ENCODE measurements around the gene FAM131A.

The FAM131A gene

DNA sequence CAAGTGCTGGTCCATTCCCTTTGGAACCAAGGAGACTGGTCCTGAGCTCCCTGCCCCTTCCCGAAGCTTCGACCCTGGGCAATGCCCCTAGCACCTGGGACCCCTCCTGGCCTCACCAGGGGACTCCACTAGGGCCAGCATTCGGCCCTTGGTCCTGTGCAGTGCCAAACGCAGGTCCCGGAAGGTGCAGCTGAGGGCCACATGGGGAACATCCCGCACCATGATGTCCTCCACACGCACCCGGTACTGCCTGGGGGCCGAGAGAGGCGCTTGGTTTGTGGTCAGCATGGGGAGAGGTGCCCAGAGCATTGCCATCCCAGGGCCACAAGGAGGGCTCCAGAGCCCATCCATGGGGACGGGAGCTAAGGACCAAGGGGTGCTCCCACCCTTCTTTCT is 16.1 kb downstream of the FAM131A start:
- TF ChIP-seq, protein P1, sequence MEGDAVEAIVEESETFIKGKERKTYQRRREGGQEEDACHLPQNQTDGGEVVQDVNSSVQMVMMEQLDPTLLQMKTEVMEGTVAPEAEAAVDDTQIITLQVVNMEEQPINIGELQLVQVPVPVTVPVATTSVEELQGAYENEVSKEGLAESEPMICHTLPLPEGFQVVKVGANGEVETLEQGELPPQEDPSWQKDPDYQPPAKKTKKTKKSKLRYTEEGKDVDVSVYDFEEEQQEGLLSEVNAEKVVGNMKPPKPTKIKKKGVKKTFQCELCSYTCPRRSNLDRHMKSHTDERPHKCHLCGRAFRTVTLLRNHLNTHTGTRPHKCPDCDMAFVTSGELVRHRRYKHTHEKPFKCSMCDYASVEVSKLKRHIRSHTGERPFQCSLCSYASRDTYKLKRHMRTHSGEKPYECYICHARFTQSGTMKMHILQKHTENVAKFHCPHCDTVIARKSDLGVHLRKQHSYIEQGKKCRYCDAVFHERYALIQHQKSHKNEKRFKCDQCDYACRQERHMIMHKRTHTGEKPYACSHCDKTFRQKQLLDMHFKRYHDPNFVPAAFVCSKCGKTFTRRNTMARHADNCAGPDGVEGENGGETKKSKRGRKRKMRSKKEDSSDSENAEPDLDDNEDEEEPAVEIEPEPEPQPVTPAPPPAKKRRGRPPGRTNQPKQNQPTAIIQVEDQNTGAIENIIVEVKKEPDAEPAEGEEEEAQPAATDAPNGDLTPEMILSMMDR (IDR thresholded peaks at IDR 0.05; ENCODE audit: low read depth, low read length), result no peak
- no peak overlapping the region for H3K4me3 ChIP-seq (ENCODE audit: low read depth, low read length)

DNA sequence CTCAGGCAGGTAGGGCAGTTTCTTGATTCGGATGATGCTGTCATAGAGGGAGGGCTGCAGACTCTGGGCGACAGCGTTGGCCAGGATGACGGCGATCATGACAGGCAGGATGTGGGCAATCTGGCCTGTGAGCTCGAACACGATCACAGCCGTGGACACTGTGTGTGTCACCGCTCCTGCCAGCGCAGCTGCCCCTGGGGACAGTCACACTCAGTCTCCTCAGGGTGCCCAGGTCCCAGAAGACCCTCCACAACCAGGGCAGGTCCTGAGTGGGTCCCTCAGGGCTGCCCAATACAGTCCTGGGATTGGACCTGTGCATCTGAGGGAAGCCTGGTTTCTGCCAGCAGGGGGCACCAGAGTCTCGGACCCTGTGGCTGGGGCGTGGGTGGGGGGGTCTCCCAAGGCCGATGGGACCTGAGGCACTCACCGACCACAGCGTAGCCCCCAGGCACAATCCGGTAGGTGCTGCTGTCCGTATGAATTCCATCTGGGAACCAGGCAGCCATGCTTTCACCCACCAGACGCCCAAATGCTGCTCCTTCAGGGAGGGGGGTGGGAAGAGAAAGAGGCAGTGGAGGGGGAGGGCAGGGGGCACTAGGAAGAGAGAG is 16.8 kb downstream of the FAM131A start:
- TF ChIP-seq, protein P1 (IDR thresholded peaks at IDR 0.05; ENCODE audit: low read depth, low read length), result peak; percentile 77
- no peak overlapping the region for H3K4me3 ChIP-seq (ENCODE audit: low read depth, low read length)

DNA sequence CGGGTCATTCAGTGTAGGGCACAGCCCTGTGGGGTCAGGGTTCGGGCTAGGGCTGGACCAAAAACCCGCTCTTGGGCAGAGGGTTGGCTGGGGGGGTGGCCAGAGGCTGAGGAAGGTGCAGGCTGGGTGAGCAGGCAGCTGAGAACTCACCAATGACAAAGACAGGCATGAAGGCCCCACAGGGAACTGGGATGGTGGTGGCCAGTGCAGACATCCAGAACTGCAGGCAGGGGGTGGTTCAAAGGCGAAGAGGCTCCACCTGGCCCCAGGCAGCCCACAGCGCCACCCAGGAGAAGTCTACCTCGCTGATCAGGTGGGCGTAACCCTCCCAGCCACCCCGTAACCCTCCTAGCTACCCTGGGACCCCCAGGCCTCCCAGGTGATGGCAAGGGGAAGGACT is 17.4 kb downstream of the FAM131A start:
- TF ChIP-seq, protein P1 (IDR thresholded peaks at IDR 0.05; ENCODE audit: low read depth, low read length), result no peak
- no peak overlapping the region for H3K4me3 ChIP-seq (ENCODE audit: low read depth, low read length)

DNA sequence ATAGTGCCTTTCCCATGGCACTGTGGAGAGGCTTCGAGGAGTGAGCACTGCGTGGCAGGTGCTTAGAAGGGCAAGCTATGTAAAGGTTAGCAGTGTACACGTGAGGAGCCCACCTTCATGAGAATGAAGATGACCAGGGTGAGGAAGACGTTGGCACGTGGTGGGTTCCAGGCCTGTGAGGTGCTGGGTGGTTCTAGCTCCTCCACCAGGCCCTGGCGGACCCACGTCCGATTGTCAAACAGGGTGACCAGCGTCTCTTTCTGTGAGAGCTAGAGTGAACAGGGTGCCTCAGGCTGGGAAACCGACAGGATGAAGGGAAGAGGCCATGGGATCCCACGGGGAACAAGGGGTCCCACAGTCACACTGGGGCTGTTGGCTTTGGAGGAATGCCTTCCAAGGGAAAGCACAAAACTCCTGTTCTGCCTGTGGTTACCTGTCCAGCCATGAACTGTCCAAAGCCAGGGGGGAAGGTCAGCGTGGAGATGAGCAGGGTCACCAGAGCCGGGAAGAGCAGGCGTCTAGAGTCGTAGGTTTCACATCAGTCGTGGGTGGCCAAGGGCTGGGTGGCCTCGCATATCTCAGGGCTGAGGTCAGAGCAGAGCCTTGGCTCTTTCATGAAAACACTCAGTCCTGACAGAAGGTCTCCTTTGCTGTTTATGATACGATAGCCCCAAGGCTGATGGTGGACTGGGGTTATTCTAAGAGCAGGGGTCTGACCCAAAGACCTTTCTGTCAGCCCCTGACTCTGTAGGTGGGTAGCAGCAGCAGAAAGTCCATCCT is 18.1 kb downstream of the FAM131A start:
- no peak overlapping the region for H3K4me3 ChIP-seq (ENCODE audit: low read depth, low read length)
- TF ChIP-seq, protein P1 (IDR thresholded peaks at IDR 0.05; ENCODE audit: low read depth, low read length), result no peak

DNA sequence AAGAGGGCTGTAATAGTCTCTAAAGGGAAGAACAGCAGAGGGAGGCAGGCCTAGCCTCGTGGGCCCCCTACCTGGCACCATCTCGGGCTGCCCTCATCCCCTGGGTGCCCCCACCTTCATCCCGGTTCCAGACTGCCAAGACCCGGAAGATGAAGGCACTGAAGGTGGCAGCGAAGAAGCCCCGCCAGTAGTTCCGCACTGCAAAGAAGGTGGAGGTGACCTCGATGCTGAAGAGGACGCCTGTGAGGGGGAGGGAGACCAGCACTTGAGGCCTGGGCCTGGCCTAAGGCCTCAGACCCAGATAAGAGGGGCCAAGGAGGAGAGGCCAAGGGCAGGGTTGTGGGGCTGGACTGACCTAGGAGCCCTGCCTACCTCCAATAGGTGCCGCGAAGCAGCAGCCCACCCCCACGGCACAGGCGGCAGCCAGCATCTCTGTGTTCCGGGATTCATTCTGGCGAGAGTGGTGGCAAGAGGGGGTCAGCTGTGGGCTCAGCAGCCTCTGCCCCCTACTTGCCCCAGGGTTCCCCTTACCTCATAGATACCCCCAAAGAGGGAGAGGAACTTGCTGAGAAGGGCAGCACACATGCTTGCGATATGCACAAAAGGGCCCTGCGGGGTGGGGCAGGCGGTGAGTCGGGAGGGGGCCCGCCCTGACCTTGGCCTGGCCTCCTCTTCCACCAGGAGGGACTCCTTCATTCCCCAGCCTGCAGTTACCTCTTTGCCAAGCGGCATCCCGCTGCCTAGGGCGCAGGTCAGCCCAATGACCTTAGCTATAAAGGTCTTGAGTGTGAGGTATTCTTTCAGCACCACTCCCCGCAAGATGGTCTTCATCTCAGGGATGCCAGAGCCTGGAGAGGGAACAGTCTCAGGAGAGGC is 20.1 kb downstream of the FAM131A start:
- H3K4me3 ChIP-seq (ENCODE audit: low read depth, low read length), result no peak overlapping the region
- TF ChIP-seq, protein P1 (IDR thresholded peaks at IDR 0.05; ENCODE audit: low read depth, low read length), result no peak

DNA sequence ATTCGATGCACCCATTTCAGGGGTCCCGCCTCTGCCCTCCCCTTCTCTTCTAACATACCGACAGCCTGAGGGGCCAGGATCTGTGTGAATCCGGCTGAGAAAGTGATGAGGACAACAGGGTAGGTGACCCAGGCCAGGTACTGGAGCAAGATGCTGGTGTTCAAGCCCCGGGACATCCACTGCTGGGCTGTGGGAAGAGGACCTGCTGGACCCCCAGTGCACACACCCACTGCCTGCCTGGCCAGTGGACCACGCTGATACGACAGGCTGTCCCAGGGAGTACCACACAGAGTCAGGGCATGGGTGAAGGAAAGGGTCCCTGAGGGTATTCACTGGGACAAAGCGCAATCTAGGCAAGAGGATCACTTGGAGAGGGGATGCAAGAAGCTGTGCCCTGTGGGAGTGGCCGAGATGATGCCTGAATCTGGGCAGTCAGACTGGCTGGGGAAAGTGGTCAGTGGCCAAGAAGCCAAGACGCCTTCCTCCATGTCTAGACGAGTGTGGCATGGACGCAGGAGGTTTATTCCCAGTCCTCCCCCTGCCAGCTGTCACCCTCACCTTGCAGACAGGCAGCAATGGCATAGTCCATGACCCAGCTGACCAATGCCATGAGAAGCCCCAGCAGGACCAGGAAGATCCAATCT is 20.8 kb downstream of the FAM131A start:
- TF ChIP-seq, protein P1 (IDR thresholded peaks at IDR 0.05; ENCODE audit: low read depth, low read length), result no peak
- H3K4me3 ChIP-seq (ENCODE audit: low read depth, low read length), result no peak overlapping the region
